GM18951 (cell line): Measurements from ENCODE around the gene MAP3K5.
"Not testable (repeated sequence)": the region's sequence is repeated elsewhere in the genome, so short reads cannot be mapped to it uniquely, and the experiment has no call there.

Experiments
- POLR2A ChIP-seq: IDR thresholded peaks from 4 replicates; pipeline ENCODE4 v1.6.1; 2011; ENCODE audit warnings: mild to moderate bottlenecking; ENCODE audit not compliant: insufficient read length, insufficient read depth; ENCODE audit errors: extremely low read depth
- in situ Hi-C: fragments of 300-500 bp; cut with MboI; formaldehyde crosslinking; loops from one replicate; pipeline ENCODE4 v1.12.0; 2022; ENCODE audit warnings: low sequenced_read_pairs, mixed read lengths, inconsistent platforms; ENCODE audit not compliant: unreplicated experiment

The MAP3K5 gene

GRCh38 chr6:136771306-136771705 is 21.0 kb downstream of the MAP3K5 start:
- in situ Hi-C loops = no loop called here
- no peak for TF ChIP-seq POLR2A

- no peak for TF ChIP-seq POLR2A
These were observed 22.5 kb downstream of the MAP3K5 start for GRCh38 chr6:136769759-136770158.

GRCh38 chr6:136769124-136769523 is 23.2 kb downstream of the MAP3K5 start:
- in situ Hi-C loops = no loop called here
- TF ChIP-seq POLR2A = no peak

More at GRCh38 chr6:136769759-136770158, 22.5 kb downstream of the MAP3K5 start:
- in situ Hi-C loops = no loop called here

DNA sequence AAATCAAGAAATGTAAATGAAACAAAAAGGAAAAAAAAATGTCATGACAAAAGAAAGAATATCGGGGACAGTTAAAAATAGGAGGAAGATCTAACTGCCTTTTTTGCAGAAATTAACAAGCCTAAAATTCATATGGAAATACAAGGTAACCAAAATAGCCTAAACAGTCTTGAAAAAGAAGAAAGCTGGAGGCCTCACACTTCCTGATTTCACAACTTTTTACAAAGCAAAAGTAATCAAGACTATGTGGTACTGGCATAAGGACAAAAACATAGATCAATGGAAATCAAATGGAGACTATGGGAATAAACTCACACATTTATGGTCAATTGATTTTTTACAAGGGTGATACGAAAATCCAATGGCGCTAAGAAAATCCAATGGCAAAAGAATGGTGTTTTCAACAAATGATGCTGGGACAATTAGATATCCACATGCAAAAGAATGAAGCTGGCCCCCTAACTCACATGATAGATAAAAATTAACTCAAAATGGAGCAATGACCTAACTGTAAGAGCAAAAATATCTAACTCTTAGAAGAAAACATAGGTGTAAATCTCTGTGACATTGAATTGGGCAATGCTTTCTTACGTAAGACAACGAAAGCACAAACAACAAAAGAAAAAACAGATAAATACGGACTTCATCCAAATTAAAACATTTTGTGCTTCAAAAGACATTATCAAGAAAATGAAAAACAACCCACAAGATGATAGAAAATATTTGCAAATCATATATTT is 24.5 kb downstream of the MAP3K5 start:
- no peak for TF ChIP-seq POLR2A
- in situ Hi-C loops = no loop called here

GRCh38 chr6:136767103-136767502 is 25.2 kb downstream of the MAP3K5 start:
- no peak for TF ChIP-seq POLR2A
- in situ Hi-C loops = no loop called here

- in situ Hi-C loops = no loop called here
- TF ChIP-seq POLR2A = no peak
These were observed 26.0 kb downstream of the MAP3K5 start for GRCh38 chr6:136766274-136766673.

DNA sequence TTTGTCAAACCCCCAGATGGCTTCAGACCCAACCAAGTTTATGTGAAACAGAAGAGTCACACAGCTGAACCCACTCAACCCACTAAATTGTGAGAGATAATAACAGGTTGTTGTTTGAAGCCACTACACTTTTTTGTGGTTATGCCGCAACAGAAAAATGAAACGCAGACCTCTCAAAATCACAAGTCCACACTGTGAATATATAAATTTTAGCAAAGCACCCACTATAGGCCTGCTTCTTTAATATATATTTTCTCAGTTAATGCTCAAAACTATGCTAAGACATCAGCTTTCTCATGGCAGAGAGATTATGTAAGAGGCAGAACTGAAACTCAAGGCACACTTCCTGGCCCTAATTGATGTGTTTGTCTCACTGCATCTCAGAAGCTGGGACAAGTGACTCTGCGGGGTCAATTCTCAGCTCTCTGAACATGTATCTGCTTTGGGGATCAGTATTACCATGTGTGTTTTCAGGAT is 27.7 kb downstream of the MAP3K5 start:
- no peak for TF ChIP-seq POLR2A
- in situ Hi-C loops = no loop called here

DNA sequence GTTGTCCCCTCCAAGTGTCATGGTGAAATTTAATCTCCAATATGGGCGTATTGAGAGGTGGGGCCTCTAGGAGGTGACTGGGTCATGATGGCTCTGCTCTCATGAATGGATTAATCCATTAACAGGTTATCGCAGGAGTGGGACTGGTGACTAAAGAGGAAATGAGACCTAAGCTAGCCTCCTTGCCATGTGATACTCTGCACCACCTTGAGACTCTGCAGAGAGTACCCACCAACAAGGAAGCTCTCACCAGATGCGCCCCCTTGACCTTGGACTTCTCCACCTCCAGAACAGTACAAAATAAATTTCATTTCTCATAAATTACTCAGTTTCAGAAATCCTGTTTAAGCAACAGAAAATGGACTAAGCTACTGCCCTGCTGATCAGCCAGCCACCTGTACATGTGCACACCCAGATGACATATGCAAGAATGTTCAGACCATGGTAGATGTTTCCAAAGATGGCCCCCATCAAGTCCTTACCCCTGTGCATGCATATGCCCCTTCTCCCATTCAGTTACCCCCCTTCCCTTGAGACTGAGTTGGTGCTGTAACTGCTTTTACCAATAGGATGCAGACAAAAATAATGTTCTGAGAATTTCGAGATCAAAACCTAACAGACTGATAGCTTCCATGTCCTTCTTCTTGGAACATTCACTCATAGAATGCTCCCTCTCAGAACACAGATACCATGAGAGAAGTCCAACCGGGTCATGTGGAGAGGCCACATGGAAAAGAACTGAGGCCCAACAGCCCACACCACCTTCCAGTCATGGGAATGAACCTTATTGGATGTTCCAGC is 28.4 kb downstream of the MAP3K5 start:
- in situ Hi-C loops = no loop called here
- no peak for TF ChIP-seq POLR2A

DNA sequence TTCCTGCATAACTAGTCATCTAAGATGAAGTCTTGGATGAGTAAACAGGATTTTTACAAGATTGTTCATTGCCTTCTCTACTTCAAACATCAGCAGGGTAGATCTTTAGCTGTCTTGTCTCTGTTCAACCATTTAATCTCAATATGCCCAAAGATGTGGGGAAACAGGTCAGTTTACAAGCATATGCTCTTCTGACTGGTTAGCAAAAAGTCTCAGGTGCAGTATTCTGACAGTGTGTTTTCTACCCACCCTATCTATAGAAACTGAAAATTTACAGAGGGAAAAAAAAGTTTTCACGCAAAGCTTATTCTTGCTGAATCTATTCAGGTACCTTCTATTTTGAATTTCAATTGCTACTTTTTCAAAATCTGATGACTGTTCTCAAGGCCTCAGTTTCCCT is 29.0 kb downstream of the MAP3K5 start:
- in situ Hi-C loops = no loop called here
- no peak for TF ChIP-seq POLR2A

GRCh38 chr6:136762022-136762975 is 30.0 kb downstream of the MAP3K5 start:
- TF ChIP-seq POLR2A = no peak
- in situ Hi-C loops = no loop called here

GRCh38 chr6:136761227-136761922 is 30.9 kb downstream of the MAP3K5 start:
- in situ Hi-C loops = no loop called here
- TF ChIP-seq POLR2A = no peak

DNA sequence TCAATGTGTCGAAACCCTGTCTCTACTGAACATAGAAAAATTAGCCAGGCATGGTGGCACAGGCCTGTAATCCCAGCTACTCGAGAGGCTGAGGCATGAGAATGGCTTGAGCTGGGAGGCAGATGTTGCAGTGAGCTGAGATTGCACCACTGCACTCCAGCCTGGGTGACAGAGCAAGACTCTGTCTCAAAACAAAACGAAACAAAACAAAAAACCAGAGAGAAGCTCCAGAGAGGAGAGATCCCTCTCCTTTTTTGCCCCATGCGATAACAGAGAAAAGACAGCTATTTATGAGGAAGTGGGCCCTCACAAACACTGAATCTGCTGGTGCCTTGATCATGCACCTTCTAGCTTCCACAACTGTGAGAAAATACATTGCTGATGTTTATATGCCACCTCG is 31.5 kb downstream of the MAP3K5 start:
- in situ Hi-C loops = not testable (repeated sequence)
